Lower leg skin (tissue), 4 donors: ENCODE data around the gene BCAS1. TPM values are rescaled to one million over a fixed set of nuclear protein-coding genes. Genes with fewer than 3 reads are reported as not detected.

Experiments
- DNase-seq, 2 donors: peaks; one replicate each; pipeline ENCODE4 v3.0.0-alpha.2; 2019; ENCODE audit warnings: low spot score in 2 of 2
- H3K4me3 ChIP-seq: fragments of 200-600 bp; sonication (generic); 2 replicates; pipeline ENCODE4 v1.5.1; 2017; ENCODE audit warnings: mild to moderate bottlenecking, low read depth; ENCODE audit not compliant: poor library complexity, severe bottlenecking
- CTCF ChIP-seq, 3 donors: fragments of 450-650 bp; IDR thresholded peaks; one replicate each; pipeline ENCODE4 v1.5.1; 2016; ENCODE audit warnings: antibody characterized with exemption in 3 of 3, mild to moderate bottlenecking in 3 of 3, moderate library complexity in 2 of 3
- POLR2A ChIP-seq, 2 donors: fragments of 450-650 bp; IDR thresholded peaks; one replicate each; pipeline ENCODE4 v1.6.1; 2016 to 2017; ENCODE audit warnings: antibody characterized with exemption in 2 of 2, mild to moderate bottlenecking in 1 of 2, moderate library complexity in 1 of 2
- WGBS, 2 donors: methylation state at CpG; one replicate each; pipeline ENCODE4 v1.1.5; 2018; 5-methylcytosine and 5-hydroxymethylcytosine counted together
- intact Hi-C: fragments of 100-400 bp; cut with DNase I; formaldehyde crosslinking; loops from one replicate; pipeline ENCODE4 v1.15.0; 2023; ENCODE audit warnings: low total_unique reads
- total RNA-seq, 4 donors: library from RNA; depleted of rRNA; stranded (reverse); fragments of >200 nt; gene quantifications; one replicate each; pipeline ENCODE4 v1.1.0, GENCODE V29; 2016

Gene BCAS1
- total RNA-seq, 4 donors from 2014 or later = 1.7 to 3.7 (median 2.1) TPM

GRCh38 chr20:53901497-53902096 lies 168.8 kb downstream of the BCAS1 start:
- intact Hi-C loops = no loop called here
- TF ChIP-seq POLR2A (IDR thresholded peaks at IDR 0.05) (no peak), CTCF (IDR thresholded peaks at IDR 0.05) (no peak)
- WGBS, 2 donors = 49 to 54% methylated on average over 4 of the region's 4 CpGs
- no peak overlapping the region for H3K4me3 ChIP-seq
- peak in 1 of 2 donors; percentile 68 for DNase-seq

GRCh38 chr20:53901064-53901463 lies 169.3 kb downstream of the BCAS1 start:
- TF ChIP-seq POLR2A (IDR thresholded peaks at IDR 0.05) (no peak), CTCF (IDR thresholded peaks at IDR 0.05) (no peak)
- no peak overlapping the region for H3K4me3 ChIP-seq
- intact Hi-C loops = no loop called here
- 22% methylated on average over 6 of the region's 6 CpGs for WGBS, 2 donors
- DNase-seq = no peak

GRCh38 chr20:53900380-53900999 lies 169.9 kb downstream of the BCAS1 start:
- no peak overlapping the region for H3K4me3 ChIP-seq
- WGBS, 2 donors = 14 to 21% methylated on average over 4 of the region's 4 CpGs
- intact Hi-C loops = no loop called here
- TF ChIP-seq POLR2A (IDR thresholded peaks at IDR 0.05) (no peak), CTCF (IDR thresholded peaks at IDR 0.05) (no peak)
- DNase-seq = no peak

- peak; percentile 44 to 65 for DNase-seq
- intact Hi-C loops = no loop called here
- H3K4me3 ChIP-seq = no peak overlapping the region
Observed at GRCh38 chr20:53899351-53900167, 170.8 kb downstream of the BCAS1 start.

GRCh38 chr20:53898556-53898931 lies 171.8 kb downstream of the BCAS1 start:
- intact Hi-C loops = no loop called here
- H3K4me3 ChIP-seq = no peak overlapping the region
- 89 to 94% methylated on average over 8 of the region's 8 CpGs for WGBS, 2 donors

More at GRCh38 chr20:53899351-53900167, 170.8 kb downstream of the BCAS1 start:
- 38 to 47% methylated on average over 8 of the region's 8 CpGs for WGBS, 2 donors
- no peak for TF ChIP-seq POLR2A (IDR thresholded peaks at IDR 0.05)
- no peak for TF ChIP-seq CTCF (IDR thresholded peaks at IDR 0.05)

More at GRCh38 chr20:53898556-53898931, 171.8 kb downstream of the BCAS1 start:
- peak in 1 of 2 donors; percentile 2 for DNase-seq
- TF ChIP-seq CTCF (IDR thresholded peaks at IDR 0.05) = no peak
- no peak for TF ChIP-seq POLR2A (IDR thresholded peaks at IDR 0.05)
